ENCODE results near the gene AGAP1.

AGAP1 gene

GRCh38 chr2:235483313-235483712, 10.5 kb upstream of the AGAP1 start:
- TF ChIP-seq CTCF (IDR thresholded peaks at IDR 0.05; ENCODE audit: low read depth, low read length, poor library complexity, severe bottlenecking) (no peak), EZH2phosphoT487 (IDR thresholded peaks at IDR 0.05; ENCODE audit: borderline replicate concordance, low read length) (no peak)
- Histone ChIP-seq H3K4me2 (ENCODE audit: low read length) (no peak overlapping the region), H4K20me1 (ENCODE audit: control insufficient read depth, insufficient read depth, low read depth, low read length) (no peaks in the 10 kb centered on the region), H3K27ac (ENCODE audit: low read depth, low read length) (no peak overlapping the region), H3K36me3 (ENCODE audit: control insufficient read depth, low read length) (no peaks in the 10 kb centered on the region), H3K79me2 (ENCODE audit: control insufficient read depth, low read length) (no peaks in the 10 kb centered on the region), H3K9me2 (replicated peaks; ENCODE audit: control insufficient read depth, low read length) (no peaks in the 10 kb centered on the region), H3K9me3 (ENCODE audit: control insufficient read depth, insufficient read depth, low read length) (no peaks in the 10 kb centered on the region), H3K4me3 (ENCODE audit: low read length) (no peak overlapping the region), H3K4me1 (ENCODE audit: control insufficient read depth, low read length) (no peaks in the 10 kb centered on the region), H3K27me3 (ENCODE audit: control insufficient read depth, low read length) (no peaks in the 10 kb centered on the region), H3F3A (ENCODE audit: control insufficient read depth, insufficient read depth) (no peaks in the 10 kb centered on the region)

- H3K79me2 ChIP-seq (ENCODE audit: control insufficient read depth, low read length): no peaks in the 10 kb centered on the region
- no peaks in the 10 kb centered on the region for H3K27me3 ChIP-seq (ENCODE audit: control insufficient read depth, low read length)
- H3F3A ChIP-seq (ENCODE audit: control insufficient read depth, insufficient read depth): no peaks in the 10 kb centered on the region
Observed at GRCh38 chr2:235485362-235485761, 8.5 kb upstream of the AGAP1 start.

GRCh38 chr2:235486729-235487128, 7.1 kb upstream of the AGAP1 start:
- Histone ChIP-seq H3F3A (ENCODE audit: control insufficient read depth, insufficient read depth) (no peaks in the 10 kb centered on the region), H3K79me2 (ENCODE audit: control insufficient read depth, low read length) (no peaks in the 10 kb centered on the region), H3K9me3 (ENCODE audit: control insufficient read depth, insufficient read depth, low read length) (no peaks in the 10 kb centered on the region), H3K27ac (ENCODE audit: low read depth, low read length) (no peak overlapping the region), H3K4me2 (ENCODE audit: low read length) (no peak overlapping the region), H3K27me3 (ENCODE audit: control insufficient read depth, low read length) (no peaks in the 10 kb centered on the region), H3K9me2 (replicated peaks; ENCODE audit: control insufficient read depth, low read length) (no peaks in the 10 kb centered on the region), H3K36me3 (ENCODE audit: control insufficient read depth, low read length) (no peaks in the 10 kb centered on the region), H4K20me1 (ENCODE audit: control insufficient read depth, insufficient read depth, low read depth, low read length) (no peaks in the 10 kb centered on the region), H3K4me3 (ENCODE audit: low read length) (no peak overlapping the region), H3K4me1 (ENCODE audit: control insufficient read depth, low read length) (no peaks in the 10 kb centered on the region)
- no peak for TF ChIP-seq EZH2phosphoT487 (IDR thresholded peaks at IDR 0.05; ENCODE audit: borderline replicate concordance, low read length)
- TF ChIP-seq CTCF (IDR thresholded peaks at IDR 0.05; ENCODE audit: low read depth, low read length, poor library complexity, severe bottlenecking): no peak

More at GRCh38 chr2:235485362-235485761, 8.5 kb upstream of the AGAP1 start:
- no peak for TF ChIP-seq EZH2phosphoT487 (IDR thresholded peaks at IDR 0.05; ENCODE audit: borderline replicate concordance, low read length)
- no peak for TF ChIP-seq CTCF (IDR thresholded peaks at IDR 0.05; ENCODE audit: low read depth, low read length, poor library complexity, severe bottlenecking)
- Histone ChIP-seq H3K4me1 (ENCODE audit: control insufficient read depth, low read length) (no peaks in the 10 kb centered on the region), H4K20me1 (ENCODE audit: control insufficient read depth, insufficient read depth, low read depth, low read length) (no peaks in the 10 kb centered on the region), H3K9me3 (ENCODE audit: control insufficient read depth, insufficient read depth, low read length) (no peaks in the 10 kb centered on the region), H3K9me2 (replicated peaks; ENCODE audit: control insufficient read depth, low read length) (no peaks in the 10 kb centered on the region), H3K36me3 (ENCODE audit: control insufficient read depth, low read length) (no peaks in the 10 kb centered on the region), H3K4me2 (ENCODE audit: low read length) (no peak overlapping the region), H3K27ac (ENCODE audit: low read depth, low read length) (no peak overlapping the region), H3K4me3 (ENCODE audit: low read length) (no peak overlapping the region)

GRCh38 chr2:235489897-235490296, 3.9 kb upstream of the AGAP1 start:
- no peaks in the 10 kb centered on the region for H3K9me3 ChIP-seq (ENCODE audit: control insufficient read depth, insufficient read depth, low read length)
- no peak overlapping the region for H3K4me2 ChIP-seq (ENCODE audit: low read length)
- H3K36me3 ChIP-seq (ENCODE audit: control insufficient read depth, low read length): no peaks in the 10 kb centered on the region
- no peak overlapping the region for H3K4me3 ChIP-seq (ENCODE audit: low read length)
- no peaks in the 10 kb centered on the region for H3K9me2 ChIP-seq (replicated peaks; ENCODE audit: control insufficient read depth, low read length)
- no peaks in the 10 kb centered on the region for H3F3A ChIP-seq (ENCODE audit: control insufficient read depth, insufficient read depth)
- no peaks in the 10 kb centered on the region for H3K4me1 ChIP-seq (ENCODE audit: control insufficient read depth, low read length)
- H3K27me3 ChIP-seq (ENCODE audit: control insufficient read depth, low read length): no peaks in the 10 kb centered on the region
- no peaks in the 10 kb centered on the region for H4K20me1 ChIP-seq (ENCODE audit: control insufficient read depth, insufficient read depth, low read depth, low read length)
- no peaks in the 10 kb centered on the region for H3K79me2 ChIP-seq (ENCODE audit: control insufficient read depth, low read length)
- TF ChIP-seq EZH2phosphoT487 (IDR thresholded peaks at IDR 0.05; ENCODE audit: borderline replicate concordance, low read length) (no peak), CTCF (IDR thresholded peaks at IDR 0.05; ENCODE audit: low read depth, low read length, poor library complexity, severe bottlenecking) (no peak)
- H3K27ac ChIP-seq (ENCODE audit: low read depth, low read length): no peak overlapping the region

All from DOHH2 (cell line).